SK-N-MC (cell line): ENCODE measurements around the gene TFCP2.

ENCODE experiments used
- EZH2 ChIP-seq: fragments of 200-600 bp; sonication (generic); IDR thresholded peaks from one replicate; pipeline ENCODE4 v1.6.1; 2017; ENCODE audit warnings: antibody characterized with exemption
- FOXP2 ChIP-seq: optimal IDR thresholded peaks from 2 replicates; pipeline ENCODE3; 2011; ENCODE audit warnings: mild to moderate bottlenecking, moderate library complexity; ENCODE audit not compliant: insufficient read depth; ENCODE audit errors: extremely low read length, control extremely low read depth
- POLR2AphosphoS5 ChIP-seq: IDR thresholded peaks from 2 replicates; pipeline ENCODE4 v1.6.1; 2012; ENCODE audit warnings: mild to moderate bottlenecking, low read depth, low read length, borderline replicate concordance

DNA sequence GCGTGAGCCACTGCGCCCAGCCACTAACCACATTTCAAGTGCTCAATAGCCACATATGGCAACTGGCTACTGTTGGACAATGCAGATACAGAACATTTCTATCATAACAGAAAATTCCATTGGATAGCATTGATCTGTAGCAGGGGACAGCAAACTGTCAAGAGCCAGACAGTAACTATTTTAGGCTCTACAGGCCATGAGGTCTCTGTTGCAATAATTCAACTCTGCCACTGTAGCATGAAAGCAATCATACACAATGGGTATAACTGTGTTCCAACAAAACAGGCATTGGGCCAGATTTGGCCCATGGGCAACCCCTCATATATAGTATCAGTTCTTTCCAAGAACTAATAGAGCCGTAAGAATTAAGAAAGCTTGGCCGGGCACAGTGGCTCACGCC is 97.5 kb downstream of the TFCP2 start:
- TF ChIP-seq POLR2AphosphoS5 (no peak), EZH2 (no peak), FOXP2 (no peak)
